ENCODE measurements around the gene KIDINS220. TPM values are rescaled to one million over a fixed set of nuclear protein-coding genes. Genes with fewer than 3 reads are reported as not detected.

The KIDINS220 gene
- total and polyA plus RNA-seq, 3 experiments from 2014 or later, result 25.6 to 33.2 (median 33.1) TPM

Other genes starting within 250 kb of the KIDINS220 start
- gene ID2, start 155.6 kb downstream of the KIDINS220 start, total RNA-seq, result 100 to 1,000 TPM; 162 to 165 TPM
- 378 TPM for gene ID2, start 155.6 kb downstream of the KIDINS220 start, polyA plus RNA-seq
- 1 to 10 TPM; 3.2 to 3.3 TPM for gene MBOAT2, start 166.1 kb upstream of the KIDINS220 start, total RNA-seq
- 0.62 TPM for gene MBOAT2, start 166.1 kb upstream of the KIDINS220 start, polyA plus RNA-seq